Heart right ventricle (tissue), 16 donors: ENCODE data around the gene ZMIZ1. TPM values are rescaled to one million over a fixed set of nuclear protein-coding genes. Genes with fewer than 3 reads are reported as not detected.

Experiments used
- ATAC-seq, 8 donors: fragments of 200-7000 bp; cut with Tn5 transposase; one replicate each; pipeline ENCODE4 v1.9.1; 2020; ENCODE audit warnings: mild to moderate bottlenecking in 8 of 8, moderate library complexity in 8 of 8, moderate number of reproducible peaks in 1 of 8
- DNase-seq, 2 donors: peaks; one replicate each; pipeline ENCODE4 v3.0.0-alpha.2; 2020
- H3K27ac ChIP-seq, 10 donors: fragments of 200-600 bp; sonication (generic) in 2 of 10; one replicate each; pipeline versions ENCODE4 v1.5.0 to v1.8.0; 2020 to 2022; ENCODE audit warnings: mild to moderate bottlenecking in 3 of 10
- H3K27me3 ChIP-seq, 7 donors: fragments of 200-600 bp; one replicate each; pipeline ENCODE4 v1.8.0; 2021 to 2022; ENCODE audit warnings: mild to moderate bottlenecking in 2 of 7
- H3K36me3 ChIP-seq, 9 donors: fragments of 200-600 bp; sonication (generic) in 1 of 9; one replicate each; pipeline versions ENCODE4 v1.5.0 to v1.8.0; 2020 to 2022; ENCODE audit warnings: mild to moderate bottlenecking in 2 of 9
- H3K4me1 ChIP-seq, 9 donors: fragments of 200-600 bp; sonication (generic) in 1 of 9; one replicate each; pipeline versions ENCODE4 v1.5.0 to v1.8.0; 2020 to 2022; ENCODE audit warnings: mild to moderate bottlenecking in 4 of 9
- H3K4me3 ChIP-seq, 10 donors: fragments of 200-600 bp; sonication (generic) in 2 of 10; one replicate each; pipeline versions ENCODE4 v1.5.0 to v1.8.0; 2020 to 2022; ENCODE audit warnings: mild to moderate bottlenecking in 7 of 10, moderate library complexity in 2 of 10
- H3K9me3 ChIP-seq, 11 donors: fragments of 200-600 bp in 10 of 11; sonication (generic) in 2 of 11; one replicate each; pipeline versions ENCODE4 v1.5.0 to v1.8.0; 2013 to 2022; ENCODE audit warnings: mild to moderate bottlenecking in 2 of 11, control low read depth in 1 of 11, moderate library complexity in 1 of 11
- CTCF ChIP-seq, 9 donors: fragments of 200-600 bp; sonication (generic) in 2 of 9; IDR thresholded peaks; one replicate each; pipeline versions ENCODE4 v1.5.0 to v1.8.0; 2021 to 2022; ENCODE audit warnings: antibody characterized with exemption in 9 of 9, mild to moderate bottlenecking in 5 of 9, moderate library complexity in 1 of 9
- WGBS, 2 donors: extraction: QIAGEN DNeasy Blood & Tissue Kit; methylation state at CpG; one replicate each; pipeline ENCODE4 v1.1.7; 2013; ENCODE audit warnings: inconsistent platforms in 1 of 2; 5-methylcytosine and 5-hydroxymethylcytosine counted together
- intact Hi-C, 10 donors: fragments of 100-400 bp; cut with DNase I; formaldehyde crosslinking; loops; one replicate each; pipeline versions ENCODE4 v1.11.1 to v1.14.2; 2022
- polyA plus RNA-seq, 2 donors: library from polyadenylated mRNA; stranded (reverse); fragments of 200-250 nt; gene quantifications; one replicate each; pipeline ENCODE4 v1.2.3, GENCODE V29; 2013
- total RNA-seq, 10 donors: library from RNA; stranded (reverse); fragmentation: NEBNext Ultra II Directional in 3 of 10; extraction: Animal tissue kit (Norgen Biotek cat#: 25700) in 3 of 10; gene quantifications; one replicate each; pipeline versions ENCODE4 v1.2.1 to v1.2.4, GENCODE V29; 2021 to 2023
- donor health status: Arrhythmogenic right ventricular cardiomyopathy.
- donor health status: ischemic (EF 13 %, LVEDD 7.1; RV severe dilation, severe dysfunction).
- donor health status: healthy with polysubstance abuse.
- donor health status: DM: no; HTN: yes; CAD: no.
- donor health status: DM: no; HTN: no; CAD: no.
- donor health status: ischemic (EF 25% LVEDD 6.9; RV normal size, moderate dysfunction).
- donor health status: ischemic (EF 25% LVEDD 5.7; RV mildly dilated, moderate dysfunction).
- donor health status: healthy.
- donor health status: DM: yes; HTN: yes; CAD: no.
- donor health status: Ischemic cardiomyopathy.
- donor health status: ischemic (EF 35%, LVEDD 5.7; RV mildly dilated, moderate dysfunction).
- donor health status: nonischemic (EF 11% LVEDD 7.7; RV severe dilation, severe dysfunction).
- donor health status: DM: yes; HTN: yes; CAD: no.
- donor health status: PGD.
- donor health status: ischemic (EF 29% LVEDD 5.4; RV normal size, mild dysfunction).
- donor health status: nonischemic (EF 23%, LVEDD 6.1; RV moderate dilation, normal function).

The ZMIZ1 gene
- total and polyA plus RNA-seq, 12 donors = 24.2 to 61.5 (median 49.8) TPM

- TF ChIP-seq CTCF (IDR thresholded peaks at IDR 0.05) = no peak
- no peaks in the 10 kb centered on the region for H3K27me3 ChIP-seq
- no peak overlapping the region for H3K4me3 ChIP-seq
- ATAC-seq (no peak), DNase-seq (no peak)
- 62 to 65% methylated on average over 3 of the region's 3 CpGs for WGBS, 2 donors
- no peaks in the 10 kb centered on the region for H3K36me3 ChIP-seq
- H3K4me1 ChIP-seq = peaks cover 53 to 98% (median 92%) of the 10 kb centered on the region in 9 donors
- H3K27ac ChIP-seq = peak overlapping the region in 3 of 10 donors; percentile 22 to 99 (median 49)
- intact Hi-C loops = loop anchor here in 7 of 10 donors (10.0 kb wide), 6 partner anchors 59 to 1031 kb away; no protein-coding TSS in a partner anchor
- H3K9me3 ChIP-seq = no peaks in the 10 kb centered on the region
Observed at GRCh38 chr10:79075418-79075817, 6.7 kb downstream of the ZMIZ1 start.

GRCh38 chr10:79077488-79078173 lies 8.9 kb downstream of the ZMIZ1 start:
- Histone ChIP-seq H3K4me3 (no peak overlapping the region), H3K9me3 (no peaks in the 10 kb centered on the region), H3K4me1 (peaks cover 67 to 100% (median 100%) of the 10 kb centered on the region in 9 donors), H3K27ac (peak overlapping the region in 6 of 10 donors; percentile 4 to 48 (median 21)), H3K36me3 (no peaks in the 10 kb centered on the region), H3K27me3 (no peaks in the 10 kb centered on the region)
- TF ChIP-seq CTCF (IDR thresholded peaks at IDR 0.05) = no peak
- intact Hi-C loops = loop anchor here in 7 of 10 donors (10.0 kb wide), 6 partner anchors 57 to 1033 kb away; no protein-coding TSS in a partner anchor
- DNase-seq (no peak), ATAC-seq (no peak)
- WGBS, 2 donors = 78 to 80% methylated on average over 10 of the region's 10 CpGs

- ATAC-seq (no peak), DNase-seq (no peak)
- 83 to 88% methylated on average over 8 of the region's 8 CpGs for WGBS, 2 donors
- Histone ChIP-seq H3K4me3 (no peak overlapping the region), H3K36me3 (no peaks in the 10 kb centered on the region), H3K9me3 (no peaks in the 10 kb centered on the region), H3K27me3 (no peaks in the 10 kb centered on the region), H3K4me1 (peaks cover 65 to 100% (median 100%) of the 10 kb centered on the region in 9 donors), H3K27ac (peak overlapping the region; percentile 48 to 85 (median 74))
- intact Hi-C loops = loop anchor here in 7 of 10 donors (10.0 kb wide), 6 partner anchors 56 to 1034 kb away; no protein-coding TSS in a partner anchor
- no peak for TF ChIP-seq CTCF (IDR thresholded peaks at IDR 0.05)
Observed at GRCh38 chr10:79078367-79079053, 9.7 kb downstream of the ZMIZ1 start.

GRCh38 chr10:79079054-79079397 lies 10.3 kb downstream of the ZMIZ1 start:
- 58% methylated on average over 1 of the region's 1 CpG for WGBS, 2 donors
- H3K27ac ChIP-seq = peak overlapping the region; percentile 48 to 85 (median 74)

More at GRCh38 chr10:79079054-79079397, 10.3 kb downstream of the ZMIZ1 start:
- Histone ChIP-seq H3K36me3 (no peaks in the 10 kb centered on the region), H3K4me1 (peaks cover 67 to 100% (median 100%) of the 10 kb centered on the region in 9 donors), H3K27me3 (no peaks in the 10 kb centered on the region), H3K9me3 (no peaks in the 10 kb centered on the region), H3K4me3 (no peak overlapping the region)
- no peak for ATAC-seq
- intact Hi-C loops = loop anchor here in 7 of 10 donors (10.0 kb wide), 6 partner anchors 56 to 1034 kb away; no protein-coding TSS in a partner anchor
- no peak for TF ChIP-seq CTCF (IDR thresholded peaks at IDR 0.05)
- no peak for DNase-seq
